Stimulated activated CD8-positive, alpha-beta memory T cell treated with anti-CD3 and anti-CD28 coated beads, Interleukin-15, amount 100 ng/mL, for 1 hour (primary cell): ENCODE data around the gene TBC1D9.

Experiments used
- DNase-seq: peaks from one replicate; pipeline ENCODE4 v3.0.0-alpha.2; 2020; ENCODE audit warnings: low read depth

Gene TBC1D9

DNA sequence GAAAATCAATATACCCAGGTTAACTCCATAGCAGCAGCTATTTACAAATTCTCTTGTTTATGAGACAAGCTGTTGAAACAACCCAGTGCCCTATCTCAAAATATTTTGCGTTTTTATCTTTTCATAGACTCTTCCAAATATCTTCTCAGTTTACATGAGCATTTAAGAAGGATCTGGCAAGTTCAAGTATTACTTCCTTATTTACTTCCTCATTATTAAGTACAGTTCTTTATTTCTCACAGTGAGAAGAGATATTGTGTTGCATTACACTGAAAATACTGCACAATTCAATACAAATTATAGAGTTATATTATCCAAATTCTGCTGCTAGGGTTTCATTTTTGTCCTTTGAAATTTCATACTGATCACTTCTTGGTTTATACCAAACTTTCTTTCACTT is 143.8 kb downstream of the TBC1D9 start:
- DNase-seq, result no peak

- no peak for DNase-seq
Measured at GRCh38 chr4:140611854-140612253, 144.3 kb downstream of the TBC1D9 start.

DNA sequence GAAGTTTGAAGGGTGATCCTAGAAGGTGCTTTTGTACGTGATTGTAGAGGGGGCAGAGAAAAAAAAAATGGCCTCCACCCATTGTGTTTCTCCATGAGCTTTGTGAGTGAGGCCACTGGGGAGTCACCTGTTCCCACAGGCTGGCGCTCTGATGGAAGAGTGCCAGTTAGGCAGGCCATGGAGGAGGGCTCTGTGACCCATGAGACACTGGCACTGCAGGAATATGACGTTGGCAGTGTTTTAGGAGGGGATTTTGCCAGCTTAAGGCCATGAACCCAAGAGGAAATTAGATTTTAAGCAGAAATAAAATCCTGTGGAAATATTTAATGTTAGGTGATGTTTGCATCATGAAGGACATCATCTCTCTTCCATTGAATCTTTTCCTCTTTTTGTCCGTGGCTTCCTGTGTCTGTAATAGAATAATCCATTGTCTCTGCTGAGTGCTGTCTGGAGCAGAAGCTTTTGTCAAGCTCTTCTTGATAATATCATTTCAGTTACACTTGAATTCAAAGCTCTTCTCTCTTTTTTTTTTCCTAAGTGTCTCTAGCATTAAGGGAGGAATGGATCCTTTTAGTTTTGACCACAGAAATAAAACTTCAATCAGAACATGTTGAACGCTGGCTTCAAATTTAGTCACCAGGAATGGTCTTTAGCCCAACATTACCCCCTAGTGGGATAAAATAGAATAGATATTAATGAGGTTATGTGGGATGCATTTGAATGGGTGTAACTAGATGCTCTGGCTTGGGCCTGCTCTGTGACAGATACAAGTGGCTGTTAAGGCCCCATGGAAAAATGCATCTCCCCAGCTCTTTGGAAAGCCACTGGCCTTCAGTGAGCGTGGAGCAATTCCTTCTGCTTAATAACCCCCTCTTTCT is 146.4 kb downstream of the TBC1D9 start:
- DNase-seq, result no peak

GRCh38 chr4:140607852-140608251 is 148.3 kb downstream of the TBC1D9 start:
- no peak for DNase-seq

DNA sequence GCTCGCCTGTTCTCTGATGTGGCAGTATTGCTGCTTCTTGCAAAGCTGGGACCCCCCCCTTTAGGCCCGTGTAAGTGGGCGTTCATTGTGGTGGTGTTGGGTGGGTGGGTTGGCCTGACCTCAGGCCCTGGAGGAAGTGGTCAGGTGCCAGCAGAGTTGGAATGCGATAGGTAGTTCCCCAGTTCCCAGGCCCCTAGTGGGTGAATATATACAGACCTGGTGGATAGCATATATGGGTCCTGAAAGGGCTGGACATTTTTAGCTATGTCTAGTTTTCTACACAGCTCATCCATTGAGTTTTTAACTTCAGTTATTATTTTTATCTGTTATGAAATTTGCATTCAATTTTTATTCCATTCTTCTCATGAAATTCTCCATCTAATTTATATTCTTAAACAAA is 151.6 kb downstream of the TBC1D9 start:
- DNase-seq, result no peak

DNA sequence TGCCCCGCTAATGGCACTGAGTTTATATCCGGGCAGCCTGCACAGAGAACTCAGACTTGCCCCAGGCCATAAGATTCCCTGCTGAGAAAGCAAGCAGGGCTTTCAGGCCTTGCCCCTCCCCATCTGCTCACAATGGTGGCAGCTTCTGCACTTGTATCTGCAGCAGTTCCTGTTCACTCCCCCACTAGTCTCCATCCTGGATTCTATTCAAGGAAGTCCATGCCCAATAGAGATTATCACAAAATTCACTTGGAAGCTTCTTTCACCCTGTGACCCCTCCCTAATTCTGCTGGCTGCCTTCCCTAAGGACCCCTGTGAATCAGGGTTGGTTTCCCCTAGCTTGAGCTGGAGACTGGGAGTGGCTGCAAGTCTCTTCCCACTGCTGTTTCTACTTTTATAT is 152.9 kb downstream of the TBC1D9 start:
- no peak for DNase-seq

DNA sequence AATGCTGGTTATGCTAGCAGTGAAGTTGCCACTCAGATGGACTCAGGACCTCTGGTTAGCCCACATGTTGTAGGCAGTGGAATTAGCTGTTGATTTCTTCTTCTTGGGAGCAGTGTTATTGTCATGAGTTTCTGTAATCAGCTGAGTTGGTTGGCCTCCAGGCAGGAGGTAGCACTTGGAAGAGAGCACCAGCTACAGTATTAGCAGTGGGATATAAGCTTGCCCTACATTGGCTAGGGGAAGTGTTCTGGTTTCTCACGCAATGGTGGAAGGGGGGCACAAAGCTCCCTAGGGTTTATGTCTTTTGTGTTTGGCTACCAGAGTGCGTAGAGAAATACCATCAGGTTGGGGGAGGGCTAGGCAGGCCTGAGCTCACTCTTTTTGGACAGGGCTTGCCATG is 153.5 kb downstream of the TBC1D9 start:
- no peak for DNase-seq

GRCh38 chr4:140600408-140600807 is 155.8 kb downstream of the TBC1D9 start:
- DNase-seq, result no peak

DNA sequence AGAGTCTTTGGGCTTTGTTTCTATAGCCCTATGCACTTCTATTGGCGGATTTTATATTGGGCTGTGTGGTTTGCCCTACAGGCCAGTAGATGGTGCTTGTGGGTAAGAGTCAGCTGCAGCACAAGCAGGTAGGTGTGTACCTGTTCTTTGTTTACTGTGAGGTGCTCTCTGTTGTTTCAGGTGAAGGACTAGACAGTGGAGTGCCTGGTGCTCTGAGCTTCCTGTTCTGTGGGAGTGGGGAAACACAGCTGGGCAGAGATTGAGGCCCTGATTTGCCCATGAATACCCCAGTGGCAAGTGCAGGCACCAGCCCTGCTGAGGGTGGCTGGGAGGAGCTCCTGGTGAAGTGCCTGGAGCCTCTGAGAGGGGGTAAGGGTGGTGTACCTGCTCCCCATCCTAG is 161.1 kb downstream of the TBC1D9 start:
- DNase-seq, result no peak

- no peak for DNase-seq
Measured at GRCh38 chr4:140584439-140584838, 171.7 kb downstream of the TBC1D9 start.

DNA sequence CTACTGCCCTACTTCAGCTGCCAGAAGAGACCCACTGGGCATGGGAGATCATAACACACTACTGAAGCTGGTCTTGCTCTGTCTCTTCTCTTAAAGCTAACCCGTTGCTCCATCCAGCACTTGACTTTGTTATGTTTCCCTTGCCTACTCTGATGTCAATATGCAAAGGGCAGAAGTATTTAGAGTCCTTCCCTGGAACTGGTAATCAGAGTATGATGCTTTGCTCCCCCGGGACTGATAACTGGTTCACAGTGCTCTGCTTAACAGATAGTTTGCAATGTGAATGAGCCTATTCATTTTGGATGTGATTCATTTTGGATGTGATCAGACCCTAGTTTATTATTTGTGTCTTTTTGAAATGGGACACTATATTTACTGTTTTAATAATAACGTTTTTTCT is 175.1 kb downstream of the TBC1D9 start:
- no peak for DNase-seq

DNA sequence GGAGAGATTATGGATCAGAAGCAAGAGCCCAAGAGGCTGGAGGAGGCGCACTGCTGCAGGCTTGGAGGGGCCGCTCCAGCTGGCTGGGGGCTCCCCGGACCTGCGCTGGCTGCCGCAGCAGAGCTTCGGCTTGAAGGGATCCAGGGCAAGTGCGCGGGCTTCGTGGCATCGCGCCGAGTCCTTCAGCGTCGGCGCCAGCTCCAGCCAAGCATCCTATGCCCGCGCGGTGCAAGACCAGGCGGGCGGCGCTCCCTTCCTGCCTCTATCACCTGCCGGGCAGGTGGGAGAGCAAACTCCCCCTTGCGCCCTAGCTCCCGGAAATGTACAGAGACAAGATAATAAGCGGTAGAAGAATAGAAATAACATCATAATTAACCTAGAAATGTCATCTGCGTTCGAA is 176.9 kb downstream of the TBC1D9 start:
- no peak for DNase-seq

GRCh38 chr4:140575489-140575888 is 180.7 kb downstream of the TBC1D9 start:
- no peak for DNase-seq

DNA sequence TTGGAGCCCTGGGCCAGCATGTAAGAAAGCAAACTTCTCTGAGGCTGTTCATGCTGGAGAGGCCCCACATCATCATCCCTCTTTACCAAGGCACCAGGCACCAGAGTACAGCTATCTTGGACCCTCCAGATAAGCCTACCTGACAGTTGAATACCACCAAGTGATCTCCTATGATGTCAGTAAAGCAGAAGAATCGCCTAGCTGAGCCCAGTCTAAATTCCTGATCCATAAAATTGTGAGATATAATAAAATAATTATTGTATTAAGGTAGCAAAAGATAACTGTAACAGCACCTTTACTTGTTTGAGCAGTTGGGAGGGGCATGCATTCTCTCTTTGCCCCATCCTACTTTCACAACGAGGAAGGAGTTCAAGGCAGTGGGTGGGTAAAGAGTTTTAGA is 184.6 kb downstream of the TBC1D9 start:
- no peak for DNase-seq
